ACC112 (cell line): ENCODE results near the gene PNPLA7.
"Not testable (repeated sequence)": the region's sequence is repeated elsewhere in the genome, so short reads cannot be mapped to it uniquely, and the experiment has no call there.

Experiments
- H2AFZ ChIP-seq: fragments of 200-600 bp; sonication (generic); one replicate; pipeline ENCODE4 v1.6.0; 2017; ENCODE audit warnings: antibody characterized with exemption, low read length; ENCODE audit not compliant: unreplicated experiment
- H3K27ac ChIP-seq: fragments of 200-600 bp; sonication (generic); 2 replicates; pipeline ENCODE4 v1.5.1; 2014; ENCODE audit warnings: low read depth, mild to moderate bottlenecking, antibody characterized with exemption, low read length, moderate library complexity
- H3K27me3 ChIP-seq: fragments of 200-600 bp; sonication (generic); 2 replicates; pipeline ENCODE4 v1.6.1; 2014; ENCODE audit warnings: mild to moderate bottlenecking, antibody characterized with exemption, low read length, moderate library complexity, mixed read lengths; ENCODE audit not compliant: insufficient read depth
- H3K36me3 ChIP-seq: fragments of 200-600 bp; sonication (generic); 2 replicates; pipeline ENCODE4 v1.6.1; 2016; ENCODE audit warnings: mild to moderate bottlenecking, antibody characterized with exemption, low read length, moderate library complexity, mixed read lengths; ENCODE audit not compliant: insufficient read depth
- H3K4me1 ChIP-seq: fragments of 200-600 bp; sonication (generic); one replicate; pipeline ENCODE4 v1.6.1; 2016; ENCODE audit warnings: low read length, mixed read lengths; ENCODE audit not compliant: insufficient read depth, unreplicated experiment, control insufficient read depth
- H3K4me3 ChIP-seq: fragments of 200-600 bp; sonication (generic); 2 replicates; pipeline ENCODE4 v1.5.1; 2014; ENCODE audit warnings: mild to moderate bottlenecking, low read depth, low read length
- H3K79me2 ChIP-seq: fragments of 200-600 bp; sonication (generic); one replicate; pipeline ENCODE4 v1.6.0; 2016; ENCODE audit warnings: low read length; ENCODE audit not compliant: control insufficient read depth, unreplicated experiment, insufficient read depth

Gene PNPLA7

DNA sequence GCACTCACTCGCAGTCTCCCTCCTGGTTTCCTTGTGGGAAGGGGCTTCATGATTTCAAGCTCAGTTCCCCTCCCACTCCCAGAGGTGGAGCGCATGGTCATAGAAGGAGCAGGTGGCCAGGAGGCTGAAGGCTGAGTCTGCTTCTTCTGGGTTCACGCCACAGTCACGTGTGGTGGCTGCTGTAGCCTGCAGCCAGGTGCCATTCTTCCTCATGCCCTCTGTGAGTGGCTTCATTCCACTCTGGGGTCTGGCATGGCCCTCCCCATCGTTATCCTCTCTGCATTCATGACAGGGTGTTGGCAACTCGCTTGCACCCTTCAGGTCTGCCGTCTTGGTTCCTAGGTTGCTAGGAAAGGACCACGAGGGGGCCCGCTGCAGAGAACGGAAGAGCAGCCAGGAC is 5.0 kb upstream of the PNPLA7 start:
- Histone ChIP-seq H3K27me3 (no peaks in the 10 kb centered on the region), H2AFZ (no peak overlapping the region), H3K79me2 (peaks cover 7% of the 10 kb centered on the region), H3K36me3 (peaks cover 6% of the 10 kb centered on the region; the same call in 1 of the 2 replicates), H3K4me3 (no peak overlapping the region), H3K4me1 (peaks cover 5% of the 10 kb centered on the region), H3K27ac (no peak overlapping the region)

DNA sequence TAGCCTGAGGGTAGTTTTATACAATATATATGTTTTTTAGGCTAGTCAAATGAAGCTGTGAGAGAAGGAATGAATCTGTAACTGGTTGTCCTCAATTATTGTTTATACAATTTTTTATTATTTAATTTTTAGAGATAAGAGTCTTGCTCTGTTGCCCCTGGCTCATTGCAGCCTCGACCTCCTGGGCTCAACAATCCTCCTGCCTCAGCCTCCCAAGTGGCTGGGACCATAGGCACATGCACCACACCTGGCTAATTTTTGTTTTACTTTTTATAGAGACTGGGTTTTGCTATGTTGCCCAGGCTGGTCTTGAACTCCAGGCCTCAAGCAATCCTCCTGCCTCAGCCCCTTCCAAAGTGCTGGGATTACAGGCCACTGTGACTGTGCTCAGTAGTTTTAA is 4.1 kb upstream of the PNPLA7 start:
- Histone ChIP-seq H2AFZ (no peak overlapping the region), H3K27ac (no peak overlapping the region), H3K4me3 (no peak overlapping the region), H3K36me3 (peaks cover 6% of the 10 kb centered on the region; the same call in 1 of the 2 replicates), H3K27me3 (no peaks in the 10 kb centered on the region), H3K4me1 (peaks cover 5% of the 10 kb centered on the region), H3K79me2 (peaks cover 7% of the 10 kb centered on the region)

DNA sequence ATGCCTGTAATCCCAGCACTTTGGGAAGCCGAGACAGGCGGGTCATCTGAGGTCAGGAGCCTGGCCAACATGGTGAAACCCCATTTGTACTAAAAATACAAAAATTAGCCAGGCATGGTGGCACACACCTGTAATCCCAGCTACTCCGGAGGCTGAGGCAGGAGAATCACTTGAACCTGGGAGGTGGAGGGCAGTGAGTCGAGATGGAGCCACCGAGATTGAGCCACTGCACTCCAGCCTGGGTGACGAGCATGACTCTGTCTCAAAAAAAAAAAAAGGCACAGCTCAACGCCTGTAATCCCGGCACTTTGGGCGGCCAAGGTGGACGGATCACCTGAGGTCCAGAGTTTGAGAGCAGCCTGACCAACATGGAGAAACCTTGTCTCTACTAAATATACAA is 3.5 kb upstream of the PNPLA7 start:
- H3K36me3 ChIP-seq, H3K27me3 ChIP-seq: not testable (repeated sequence)

DNA sequence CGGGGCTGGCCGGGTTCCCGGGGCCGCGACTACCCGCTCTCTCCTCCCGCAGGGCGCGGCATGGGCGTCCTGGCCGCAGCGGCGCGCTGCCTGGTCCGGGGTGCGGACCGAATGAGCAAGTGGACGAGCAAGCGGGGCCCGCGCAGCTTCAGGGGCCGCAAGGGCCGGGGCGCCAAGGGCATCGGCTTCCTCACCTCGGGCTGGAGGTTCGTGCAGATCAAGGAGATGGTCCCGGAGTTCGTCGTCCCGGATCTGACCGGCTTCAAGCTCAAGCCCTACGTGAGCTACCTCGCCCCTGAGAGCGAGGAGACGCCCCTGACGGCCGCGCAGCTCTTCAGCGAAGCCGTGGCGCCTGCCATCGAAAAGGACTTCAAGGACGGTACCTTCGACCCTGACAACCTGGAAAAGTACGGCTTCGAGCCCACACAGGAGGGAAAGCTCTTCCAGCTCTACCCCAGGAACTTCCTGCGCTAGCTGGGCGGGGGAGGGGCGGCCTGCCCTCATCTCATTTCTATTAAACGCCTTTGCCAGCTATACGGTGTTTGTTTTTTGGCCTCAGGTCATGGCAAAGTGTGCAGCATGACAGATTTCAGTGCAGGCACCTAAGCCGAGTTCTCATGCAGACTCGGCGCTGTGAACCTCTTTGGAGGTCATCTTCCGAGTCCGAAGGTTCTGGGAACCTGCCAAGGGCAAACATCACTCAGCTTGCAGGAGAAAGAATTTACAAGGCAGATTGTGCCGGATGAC is 2.0 kb upstream of the PNPLA7 start:
- H3K79me2 ChIP-seq: peaks cover 7% of the 10 kb centered on the region
- peak overlapping the region; percentile 93 for H2AFZ ChIP-seq
- H3K27ac ChIP-seq: 0 out of 2 replicates have a peak overlapping the region, but pooled peaks have one; percentile 1
- peak overlapping the region; percentile 86 for H3K4me3 ChIP-seq
- H3K27me3 ChIP-seq: no peaks in the 10 kb centered on the region
- peaks cover 5% of the 10 kb centered on the region for H3K4me1 ChIP-seq
- H3K36me3 ChIP-seq: no peaks in the 10 kb centered on the region

More for the DNA sequence above, 3.5 kb upstream of the PNPLA7 start:
- not testable (repeated sequence) for H3K4me1 ChIP-seq, H3K4me3 ChIP-seq, H2AFZ ChIP-seq, H3K27ac ChIP-seq, H3K79me2 ChIP-seq

DNA sequence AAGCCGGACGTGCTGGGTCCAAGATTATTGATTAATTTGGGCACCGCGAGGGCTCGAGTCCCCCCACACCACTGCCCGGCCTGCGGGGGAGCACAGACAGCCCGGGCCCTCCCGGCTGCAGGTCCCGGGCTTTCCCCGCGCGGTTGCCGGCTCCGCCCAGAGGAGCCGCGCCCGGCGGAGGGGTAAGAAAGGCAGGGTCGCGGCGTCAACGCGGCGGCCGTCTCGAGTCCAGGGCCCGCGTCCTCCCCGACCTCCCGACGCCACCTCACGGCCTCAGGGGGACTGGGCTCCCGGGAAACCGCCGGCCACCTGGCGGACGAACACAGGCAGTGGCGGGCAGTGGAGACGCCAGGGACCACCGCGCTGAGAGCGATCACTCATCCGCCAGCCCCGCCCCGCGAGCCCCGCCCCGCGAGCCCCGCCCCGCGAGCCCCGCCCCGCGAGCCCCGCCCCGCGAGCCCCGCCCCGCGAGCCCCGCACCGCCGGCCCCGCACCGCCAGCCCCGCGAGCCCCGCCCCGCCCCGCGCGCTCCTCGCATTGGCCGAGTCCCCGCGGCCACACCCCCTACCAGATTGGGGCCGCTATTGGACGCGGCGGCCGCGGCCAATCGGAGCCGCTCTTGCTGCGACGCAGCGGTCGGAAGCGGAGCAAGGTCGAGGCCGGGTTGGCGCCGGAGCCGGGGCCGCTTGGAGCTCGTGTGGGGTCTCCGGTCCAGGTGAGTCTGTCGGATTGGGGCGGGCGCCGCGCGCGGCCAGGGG is 1.2 kb upstream of the PNPLA7 start, which contains the start of gene MRPL41:
Gene MRPL41, plus strand, starts transcription at position 616 of the 758 bp plus-strand sequence. CDS start 203 bp downstream, outside the sequence.
- peaks cover 5% of the 10 kb centered on the region for H3K4me1 ChIP-seq
- H3K79me2 ChIP-seq: peaks cover 7% of the 10 kb centered on the region
- H3K27ac ChIP-seq: 0 out of 2 replicates have a peak within 1 kb of the TSS, but pooled peaks have one; percentile 1
- H2AFZ ChIP-seq: peak within 1 kb of the TSS; percentile 93
- peak within 1 kb of the TSS; percentile 86 for H3K4me3 ChIP-seq
- no peaks in the 10 kb centered on the region for H3K36me3 ChIP-seq
- H3K27me3 ChIP-seq: no peaks in the 10 kb centered on the region

DNA sequence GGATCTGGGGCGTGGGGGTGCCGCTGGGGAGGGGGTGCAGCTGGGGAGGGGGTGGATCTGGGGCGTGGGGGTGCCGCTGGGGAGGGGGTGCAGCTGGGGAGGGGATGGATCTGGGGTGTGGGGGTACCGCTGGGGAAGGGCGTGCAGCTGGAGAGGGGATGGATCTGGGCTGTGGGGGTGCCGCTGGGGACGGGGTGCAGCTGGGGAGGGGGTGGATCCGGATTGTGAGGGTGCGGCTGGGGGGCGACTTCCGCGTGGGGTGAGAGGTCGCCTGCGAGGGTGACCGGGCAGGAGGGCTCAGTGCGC is 709 bp upstream of the PNPLA7 start:
- not testable (repeated sequence) for H3K4me1 ChIP-seq, H3K79me2 ChIP-seq, H3K27me3 ChIP-seq, H3K27ac ChIP-seq, H3K36me3 ChIP-seq
- peak overlapping the region; percentile 84 for H3K4me3 ChIP-seq
- peak overlapping the region; percentile 64 for H2AFZ ChIP-seq

DNA sequence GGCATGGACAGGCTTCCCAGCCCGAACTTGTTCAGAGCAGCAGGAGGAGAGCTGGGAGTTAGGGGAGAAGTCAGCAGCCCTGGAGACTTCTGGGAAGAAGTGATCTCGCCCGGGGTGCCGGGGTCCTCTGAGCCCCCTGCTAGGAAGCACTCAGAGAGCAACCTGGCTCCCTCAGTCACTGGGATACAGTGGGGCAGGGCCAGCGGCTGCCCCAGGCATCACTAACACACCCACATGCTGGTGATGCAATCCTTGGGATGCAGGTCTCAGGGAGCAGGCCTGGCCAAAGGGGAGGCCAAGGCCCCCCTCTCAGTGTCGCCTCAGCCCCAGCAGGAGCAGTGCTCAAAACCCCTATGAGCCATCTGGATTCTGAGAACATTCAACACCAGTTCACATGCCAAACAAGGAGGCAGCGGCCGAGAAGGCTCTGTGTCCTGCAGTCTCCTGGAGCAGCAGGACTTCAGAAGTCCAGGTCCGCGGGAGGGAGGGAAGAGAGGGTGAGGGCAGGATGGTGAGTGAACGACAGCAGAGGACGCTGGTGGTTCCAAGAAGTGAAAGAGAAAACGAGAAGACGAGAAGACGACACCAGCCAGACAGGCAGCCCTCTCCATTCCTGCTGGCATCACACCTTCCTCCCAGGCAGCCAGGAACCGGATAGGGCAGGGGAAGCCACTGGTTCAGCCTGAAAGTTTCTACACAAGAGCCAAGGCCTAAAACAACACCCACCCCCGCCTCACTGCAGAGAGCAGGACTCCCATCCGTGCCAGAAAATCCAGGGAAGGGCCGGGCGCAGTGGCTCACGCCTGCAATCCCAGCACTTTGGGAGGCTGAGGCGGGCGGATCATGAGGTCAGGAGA is 2.3 kb downstream of the PNPLA7 start:
- Histone ChIP-seq H2AFZ (no peak overlapping the region), H3K4me3 (no peak overlapping the region), H3K79me2 (peaks cover 7% of the 10 kb centered on the region), H3K36me3 (no peaks in the 10 kb centered on the region), H3K27me3 (no peaks in the 10 kb centered on the region), H3K4me1 (peaks cover 24% of the 10 kb centered on the region), H3K27ac (no peak overlapping the region)

DNA sequence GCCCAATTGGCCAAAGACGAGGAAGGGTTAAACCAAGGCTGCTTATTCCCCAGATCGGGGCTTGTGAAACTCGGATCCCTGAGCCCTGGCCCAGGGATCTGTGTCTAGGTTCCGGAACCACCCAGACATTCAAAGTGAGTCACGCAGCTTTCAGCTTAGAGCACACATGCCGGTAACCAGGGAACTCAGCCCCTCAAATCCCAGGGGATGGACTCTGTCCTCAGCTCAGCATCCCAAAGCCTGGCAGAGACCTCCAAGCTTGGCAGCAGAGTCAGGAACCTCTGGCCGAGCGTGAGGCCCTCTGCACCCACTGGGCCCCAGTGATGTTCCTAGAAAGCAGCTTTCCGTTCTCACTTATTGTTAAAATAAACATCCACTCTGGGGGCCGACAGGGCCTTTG is 5.1 kb downstream of the PNPLA7 start:
- peak overlapping the region; percentile 88 for H3K27ac ChIP-seq
- H3K4me1 ChIP-seq: peaks cover 20% of the 10 kb centered on the region
- H2AFZ ChIP-seq: no peak overlapping the region
- no peaks in the 10 kb centered on the region for H3K36me3 ChIP-seq
- no peak overlapping the region for H3K4me3 ChIP-seq
- no peaks in the 10 kb centered on the region for H3K79me2 ChIP-seq
- H3K27me3 ChIP-seq: no peaks in the 10 kb centered on the region

DNA sequence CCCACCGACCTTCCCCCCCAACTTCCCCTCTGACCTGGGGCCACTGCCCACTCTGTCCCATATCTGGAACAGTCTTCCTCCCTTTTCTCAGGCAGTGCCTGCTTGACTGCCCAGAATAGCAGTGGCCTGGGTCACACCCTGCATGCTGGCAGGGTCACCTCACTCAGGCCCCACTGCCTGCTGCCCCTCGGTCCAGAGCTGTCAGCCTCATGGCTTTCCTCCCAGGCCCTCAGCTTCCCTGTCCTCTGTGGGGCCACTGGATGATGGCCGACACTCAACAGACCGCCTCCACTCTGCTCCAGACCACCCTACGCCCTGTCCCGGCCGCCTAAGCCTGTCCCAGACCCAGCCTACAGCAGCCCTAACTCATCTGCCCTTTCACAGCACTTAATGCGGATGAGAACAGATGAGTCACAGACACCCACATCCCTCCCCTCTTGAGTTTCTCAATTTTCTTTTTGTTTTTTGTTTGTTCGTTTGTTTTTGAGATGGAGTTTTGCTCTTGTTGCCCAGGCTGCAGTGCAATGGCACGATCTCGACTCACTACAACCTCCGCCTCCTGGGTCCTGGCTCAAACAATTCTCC is 5.9 kb downstream of the PNPLA7 start:
- Histone ChIP-seq H3K36me3 (no peaks in the 10 kb centered on the region), H3K27me3 (no peaks in the 10 kb centered on the region), H2AFZ (no peak overlapping the region), H3K4me3 (peak overlapping the region; percentile 22; the same call in 1 of the 2 replicates), H3K27ac (peak overlapping the region; percentile 88), H3K4me1 (peaks cover 20% of the 10 kb centered on the region), H3K79me2 (no peaks in the 10 kb centered on the region)
